Pancreas (tissue), 10 donors: ENCODE results near the gene INPP5E. TPM values are rescaled to one million over a fixed set of nuclear protein-coding genes. Genes with fewer than 3 reads are reported as not detected.

Source experiments
- ATAC-seq, 4 donors: fragments of 200-7000 bp; cut with Tn5 transposase; one replicate each; pipeline versions ENCODE4 v1.8.0 to v1.9.1; 2020; ENCODE audit warnings: mild to moderate bottlenecking in 4 of 4, moderate library complexity in 4 of 4
- DNase-seq, 6 donors: peaks; one replicate each; pipeline ENCODE4 v3.0.0-alpha.2; 2020
- FAIRE-seq: peaks from 2 replicates; lab custom pipeline; 2012; peaks lifted over from hg19 to GRCh38; lab: Jason Lieb, UNC
- H3K27ac ChIP-seq, 4 donors: fragments of 200-600 bp; sonication (generic); 1 replicate in 3 of 4; 2 replicates in 1 of 4; pipeline versions ENCODE4 v1.5.0 to v1.8.0; 2020
- H3K27me3 ChIP-seq, 4 donors: fragments of 200-600 bp; one replicate each; pipeline ENCODE4 v1.8.0; 2021
- H3K36me3 ChIP-seq, 3 donors: fragments of 200-600 bp; sonication (generic) in 1 of 3; one replicate each; pipeline versions ENCODE4 v1.5.0 to v1.8.0; 2020 to 2021
- H3K4me1 ChIP-seq, 3 donors: fragments of 200-600 bp; one replicate each; pipeline ENCODE4 v1.8.0; 2021
- H3K4me3 ChIP-seq, 4 donors: fragments of 200-600 bp; sonication (generic) in 2 of 4; one replicate each; pipeline versions ENCODE4 v1.5.0 to v1.8.0; 2020 to 2021
- H3K9me3 ChIP-seq, 4 donors: fragments of 200-600 bp; one replicate each; pipeline ENCODE4 v1.8.0; 2021
- WGBS, 2 donors: extraction: QIAGEN DNeasy Blood & Tissue Kit; methylation state at CpG; one replicate each; pipeline ENCODE4 v1.1.7; 2013; 5-methylcytosine and 5-hydroxymethylcytosine counted together
- intact Hi-C, 3 donors: fragments of 100-400 bp; cut with DNase I; formaldehyde crosslinking; loops; one replicate each; pipeline versions ENCODE4 v1.11.1 to v1.14.2; 2022
- polyA plus RNA-seq, 2 donors: library from polyadenylated mRNA; stranded (reverse); fragments of 200-250 nt; gene quantifications; one replicate each; pipeline ENCODE4 v1.2.3, GENCODE V29; 2013
- total RNA-seq, 6 donors: library from RNA; stranded (reverse); fragmentation: NEBNext Ultra II Directional in 4 of 6; extraction: Animal tissue kit (Norgen Biotek cat#: 25700) in 4 of 6; gene quantifications; one replicate each; pipeline versions ENCODE4 v1.2.1 to v1.2.4, GENCODE V29; 2021 to 2023
- TF ChIP-seq, protein P1 (sequence below), 4 donors: fragments of 200-600 bp; sonication (generic) in 3 of 4; IDR thresholded peaks; one replicate each; pipeline versions ENCODE4 v1.5.0 to v1.8.0; 2021; ENCODE audit warnings: antibody characterized with exemption in 4 of 4
- donor health status: healthy with polysubstance abuse.
- donor health status: DM: no; HTN: no; CAD: no; lungs with moderate emphysema.
- donor health status: DM: no; HTN: no; CAD: no.
- donor health status: control.
- donor health status: control.
- donor health status: Bipolar disorder and iron deficiency.
- donor health status: DM: yes; HTN: yes; CAD: no.
- donor health status: DM: no; HTN: no; CAD: no.
- donor health status: DM: no; HTN: no; CAD: no.
- donor health status: DM: yes; HTN: yes; CAD: no.

The INPP5E gene
- total and polyA plus RNA-seq, 8 donors: 3.8 to 14.9 (median 5.7) TPM

- Histone ChIP-seq H3K9me3 (no peaks in the 10 kb centered on the region), H3K27me3 (no peaks in the 10 kb centered on the region), H3K36me3 (peaks cover 0 to 15% (median 7%) of the 10 kb centered on the region in 3 donors), H3K27ac (no peak overlapping the region), H3K4me3 (no peak overlapping the region), H3K4me1 (peaks cover 0 to 16% (median 5%) of the 10 kb centered on the region in 3 donors)
- TF ChIP-seq, protein P1, sequence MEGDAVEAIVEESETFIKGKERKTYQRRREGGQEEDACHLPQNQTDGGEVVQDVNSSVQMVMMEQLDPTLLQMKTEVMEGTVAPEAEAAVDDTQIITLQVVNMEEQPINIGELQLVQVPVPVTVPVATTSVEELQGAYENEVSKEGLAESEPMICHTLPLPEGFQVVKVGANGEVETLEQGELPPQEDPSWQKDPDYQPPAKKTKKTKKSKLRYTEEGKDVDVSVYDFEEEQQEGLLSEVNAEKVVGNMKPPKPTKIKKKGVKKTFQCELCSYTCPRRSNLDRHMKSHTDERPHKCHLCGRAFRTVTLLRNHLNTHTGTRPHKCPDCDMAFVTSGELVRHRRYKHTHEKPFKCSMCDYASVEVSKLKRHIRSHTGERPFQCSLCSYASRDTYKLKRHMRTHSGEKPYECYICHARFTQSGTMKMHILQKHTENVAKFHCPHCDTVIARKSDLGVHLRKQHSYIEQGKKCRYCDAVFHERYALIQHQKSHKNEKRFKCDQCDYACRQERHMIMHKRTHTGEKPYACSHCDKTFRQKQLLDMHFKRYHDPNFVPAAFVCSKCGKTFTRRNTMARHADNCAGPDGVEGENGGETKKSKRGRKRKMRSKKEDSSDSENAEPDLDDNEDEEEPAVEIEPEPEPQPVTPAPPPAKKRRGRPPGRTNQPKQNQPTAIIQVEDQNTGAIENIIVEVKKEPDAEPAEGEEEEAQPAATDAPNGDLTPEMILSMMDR (IDR thresholded peaks at IDR 0.05): no peak
- peak in 1 of 6 donors; percentile 79 for DNase-seq
- WGBS, 2 donors: 91 to 92% methylated on average over 36 to 37 of the region's 37 CpGs
- intact Hi-C loops: no loop called here
- no peak for ATAC-seq
- FAIRE-seq: no peak
Measured at GRCh38 chr9:136433849-136434579, 5.6 kb downstream of the INPP5E start.

DNA sequence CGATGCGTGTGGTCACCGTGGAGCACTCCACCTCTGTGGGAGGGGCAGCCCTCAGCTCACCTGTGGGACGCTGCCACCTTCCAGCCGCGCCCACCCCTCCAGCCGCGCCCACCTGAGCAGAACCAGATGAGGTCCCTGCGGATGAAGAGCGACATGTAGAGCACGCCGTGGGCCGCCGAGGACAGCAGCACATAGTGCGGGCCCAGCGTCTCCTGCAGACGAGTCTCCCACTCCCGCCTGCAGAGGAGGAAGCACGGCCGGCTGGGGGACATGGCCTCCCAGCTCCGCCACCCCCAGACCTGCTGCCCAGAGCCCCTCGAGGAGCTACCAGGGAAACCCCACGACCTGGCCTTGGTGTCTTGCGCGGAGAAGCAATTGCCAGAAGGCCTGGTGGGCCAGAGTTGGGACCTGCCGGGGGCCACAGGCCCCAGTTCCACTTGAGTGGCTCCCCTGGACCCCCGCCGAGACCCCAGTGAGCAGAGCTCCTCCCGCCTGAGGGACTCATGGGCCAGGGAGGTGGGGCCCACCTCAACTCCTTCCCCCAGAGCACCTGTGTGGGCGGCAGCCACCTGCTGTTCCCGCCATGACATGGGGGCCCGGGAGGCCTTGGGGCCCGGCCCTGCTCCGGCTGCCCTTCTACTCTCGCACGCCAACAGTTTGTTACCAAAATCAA is 6.5 kb downstream of the INPP5E start:
- peaks cover 0 to 16% (median 5%) of the 10 kb centered on the region in 3 donors for H3K4me1 ChIP-seq
- H3K9me3 ChIP-seq: no peaks in the 10 kb centered on the region
- 91 to 93% methylated on average over 36 of the region's 36 CpGs for WGBS, 2 donors
- no peak overlapping the region for H3K27ac ChIP-seq
- intact Hi-C loops: no loop called here
- TF ChIP-seq, protein P1 (IDR thresholded peaks at IDR 0.05): no peak
- H3K4me3 ChIP-seq: no peak overlapping the region
- FAIRE-seq (no peak), DNase-seq (peak in 1 of 6 donors; percentile 74), ATAC-seq (no peak)
- H3K27me3 ChIP-seq: no peaks in the 10 kb centered on the region
- peaks cover 0 to 15% (median 7%) of the 10 kb centered on the region in 3 donors for H3K36me3 ChIP-seq

DNA sequence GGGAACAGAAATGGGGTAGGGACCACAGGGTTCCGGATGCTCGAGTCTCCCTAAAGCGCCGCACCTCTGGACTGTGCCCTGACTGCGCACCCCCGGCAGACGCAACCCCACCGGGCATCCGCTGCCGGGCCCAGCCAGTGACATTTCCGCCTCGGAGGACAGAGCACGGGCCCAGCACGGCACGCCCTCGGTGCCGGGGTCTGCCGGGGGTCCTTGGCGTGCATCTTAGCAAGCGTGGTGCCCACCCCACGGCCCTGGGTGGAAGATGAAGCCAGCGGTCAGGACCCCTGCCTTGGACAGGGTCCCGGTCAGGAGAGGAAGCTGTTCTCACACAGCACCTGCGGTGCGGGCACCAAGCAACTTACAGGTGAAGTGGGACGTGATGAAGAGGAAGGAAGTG is 7.1 kb downstream of the INPP5E start:
- TF ChIP-seq, protein P1 (IDR thresholded peaks at IDR 0.05): no peak
- peak in 1 of 6 donors; percentile 65 for DNase-seq
- Histone ChIP-seq H3K36me3 (peaks cover 0 to 15% (median 7%) of the 10 kb centered on the region in 3 donors), H3K4me3 (no peak overlapping the region), H3K27me3 (no peaks in the 10 kb centered on the region), H3K27ac (no peak overlapping the region), H3K9me3 (no peaks in the 10 kb centered on the region), H3K4me1 (peaks cover 0 to 10% (median 0%) of the 10 kb centered on the region in 3 donors)
- intact Hi-C loops: no loop called here
- 87 to 96% methylated on average over 26 of the region's 26 CpGs for WGBS, 2 donors
- FAIRE-seq: no peak
- no peak for ATAC-seq

- DNase-seq (peak in 1 of 6 donors; percentile 57), FAIRE-seq (no peak), ATAC-seq (no peak)
- WGBS, 2 donors: 94% methylated on average over 33 to 36 of the region's 36 CpGs
- H3K9me3 ChIP-seq: no peaks in the 10 kb centered on the region
- H3K4me3 ChIP-seq: no peak overlapping the region
- H3K4me1 ChIP-seq: peaks cover 0 to 3% (median 0%) of the 10 kb centered on the region in 3 donors
- no peaks in the 10 kb centered on the region for H3K27me3 ChIP-seq
- intact Hi-C loops: no loop called here
- TF ChIP-seq, protein P1 (IDR thresholded peaks at IDR 0.05): no peak
- no peak overlapping the region for H3K27ac ChIP-seq
- H3K36me3 ChIP-seq: peaks cover 0 to 15% (median 7%) of the 10 kb centered on the region in 3 donors
Measured at GRCh38 chr9:136431782-136432350, 7.8 kb downstream of the INPP5E start.
